Neuron (in vitro differentiated cells): Measurements from ENCODE around the gene LY9.

Experiments
- H2AFZ ChIP-seq: one replicate; pipeline ENCODE4 v1.6.1; 2013; ENCODE audit warnings: low read depth, mild to moderate bottlenecking, inconsistent platforms, low read length, moderate library complexity
- H3K27me3 ChIP-seq: one replicate; pipeline ENCODE4 v1.6.1; 2013; ENCODE audit warnings: low read length; ENCODE audit not compliant: insufficient read depth
- H3K36me3 ChIP-seq: one replicate; pipeline ENCODE4 v1.6.1; 2013; ENCODE audit warnings: low read length; ENCODE audit not compliant: insufficient read depth
- H3K4me1 ChIP-seq: one replicate; pipeline ENCODE4 v1.6.1; 2013; ENCODE audit warnings: low read length; ENCODE audit not compliant: insufficient read depth
- H3K4me3 ChIP-seq: 2 replicates; pipeline ENCODE4 v1.5.1; 2013; ENCODE audit warnings: mild to moderate bottlenecking, low read length, moderate library complexity
- H3K9me3 ChIP-seq: one replicate; pipeline ENCODE4 v1.6.1; 2013; ENCODE audit warnings: low read length

The LY9 gene

DNA sequence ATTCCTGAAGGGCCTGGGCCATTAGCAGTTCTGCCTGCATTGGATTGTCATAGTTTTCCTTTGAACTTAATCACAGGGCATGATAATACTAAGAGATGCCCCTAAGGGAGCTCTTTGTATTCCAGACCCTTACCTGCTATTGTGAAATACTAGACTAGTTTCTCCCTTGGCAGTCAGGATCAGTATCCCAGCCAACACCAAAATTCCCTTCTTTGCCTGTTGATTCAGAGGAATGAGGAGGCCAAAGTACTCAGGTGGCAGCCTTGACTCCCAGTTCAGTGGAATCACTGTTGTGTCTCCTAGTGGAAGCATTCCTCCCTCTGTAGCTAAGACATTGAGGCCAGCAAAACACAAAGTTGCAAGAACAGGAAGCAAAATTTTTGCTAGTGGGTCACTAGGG lies 36.2 kb upstream of the LY9 start:
- H3K4me1 ChIP-seq, result no peaks in the 10 kb centered on the region
- no peaks in the 10 kb centered on the region for H3K36me3 ChIP-seq
- H2AFZ ChIP-seq, result no peak overlapping the region
- H3K27me3 ChIP-seq, result no peaks in the 10 kb centered on the region
- H3K4me3 ChIP-seq, result no peak overlapping the region
- H3K9me3 ChIP-seq, result no peaks in the 10 kb centered on the region

DNA sequence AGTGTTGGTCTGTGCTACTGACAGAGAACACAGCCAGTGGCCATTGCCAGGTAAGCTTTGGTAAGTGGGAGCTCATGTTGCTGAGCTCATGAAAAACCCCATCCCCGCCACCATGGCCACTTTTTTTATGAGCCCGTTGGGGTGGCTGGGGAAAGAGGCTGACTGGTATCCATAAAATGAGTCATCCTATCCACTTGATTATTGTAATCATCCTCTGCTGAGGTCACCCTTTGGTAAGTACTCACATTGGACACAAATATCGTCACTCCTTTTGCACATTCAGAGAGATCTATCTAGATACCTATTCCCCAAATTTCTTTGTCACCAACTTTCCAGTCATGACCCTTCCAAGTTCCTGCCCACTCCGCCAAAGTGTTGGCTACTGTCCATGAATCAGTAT lies 34.9 kb upstream of the LY9 start:
- H3K27me3 ChIP-seq, result no peaks in the 10 kb centered on the region
- H2AFZ ChIP-seq, result no peak overlapping the region
- H3K36me3 ChIP-seq, result no peaks in the 10 kb centered on the region
- no peak overlapping the region for H3K4me3 ChIP-seq
- H3K4me1 ChIP-seq, result no peaks in the 10 kb centered on the region
- no peaks in the 10 kb centered on the region for H3K9me3 ChIP-seq

DNA sequence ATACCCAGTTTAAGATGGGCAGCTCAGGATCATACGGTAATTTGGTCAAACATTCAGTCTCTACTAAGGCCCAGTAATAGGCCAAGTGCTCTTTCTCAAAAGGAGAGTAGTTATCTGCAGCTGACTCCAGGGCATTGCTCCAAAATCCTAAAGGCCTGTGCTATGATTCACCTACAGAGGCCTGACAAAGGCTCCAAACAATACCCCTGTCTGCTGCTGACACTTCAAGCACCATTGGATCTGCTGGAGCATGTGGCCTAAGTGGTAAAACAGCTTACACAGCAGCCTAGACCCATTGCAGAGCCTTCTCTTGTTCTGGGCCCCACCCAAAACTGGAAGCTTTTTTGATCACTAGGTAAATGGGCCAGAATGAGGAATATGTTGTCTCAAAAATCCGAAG lies 34.1 kb upstream of the LY9 start:
- Histone ChIP-seq H3K4me1 (no peaks in the 10 kb centered on the region), H2AFZ (no peak overlapping the region), H3K4me3 (no peak overlapping the region), H3K27me3 (no peaks in the 10 kb centered on the region), H3K36me3 (no peaks in the 10 kb centered on the region), H3K9me3 (no peaks in the 10 kb centered on the region)

DNA sequence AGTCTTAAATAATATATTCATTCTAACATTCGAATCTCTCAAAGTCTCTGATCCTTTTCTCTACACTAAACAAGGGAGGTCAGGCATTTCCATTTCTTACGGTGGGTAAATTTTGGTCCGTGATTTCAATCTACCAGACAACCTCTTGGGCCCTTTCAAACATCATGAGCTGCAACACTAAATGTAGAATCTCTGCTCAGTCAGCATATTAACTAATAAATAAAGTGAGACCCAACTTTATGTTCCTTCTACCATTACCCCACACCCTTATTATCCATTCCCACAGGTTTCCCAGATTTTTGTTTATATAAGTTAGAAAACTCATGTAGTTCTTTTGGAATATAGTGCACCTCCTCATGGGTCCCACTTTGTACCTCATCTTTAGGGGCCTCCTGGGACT lies 32.0 kb upstream of the LY9 start:
- H3K36me3 ChIP-seq, result no peaks in the 10 kb centered on the region
- no peak overlapping the region for H3K4me3 ChIP-seq
- H2AFZ ChIP-seq, result no peak overlapping the region
- no peaks in the 10 kb centered on the region for H3K9me3 ChIP-seq
- H3K27me3 ChIP-seq, result no peaks in the 10 kb centered on the region
- no peaks in the 10 kb centered on the region for H3K4me1 ChIP-seq

DNA sequence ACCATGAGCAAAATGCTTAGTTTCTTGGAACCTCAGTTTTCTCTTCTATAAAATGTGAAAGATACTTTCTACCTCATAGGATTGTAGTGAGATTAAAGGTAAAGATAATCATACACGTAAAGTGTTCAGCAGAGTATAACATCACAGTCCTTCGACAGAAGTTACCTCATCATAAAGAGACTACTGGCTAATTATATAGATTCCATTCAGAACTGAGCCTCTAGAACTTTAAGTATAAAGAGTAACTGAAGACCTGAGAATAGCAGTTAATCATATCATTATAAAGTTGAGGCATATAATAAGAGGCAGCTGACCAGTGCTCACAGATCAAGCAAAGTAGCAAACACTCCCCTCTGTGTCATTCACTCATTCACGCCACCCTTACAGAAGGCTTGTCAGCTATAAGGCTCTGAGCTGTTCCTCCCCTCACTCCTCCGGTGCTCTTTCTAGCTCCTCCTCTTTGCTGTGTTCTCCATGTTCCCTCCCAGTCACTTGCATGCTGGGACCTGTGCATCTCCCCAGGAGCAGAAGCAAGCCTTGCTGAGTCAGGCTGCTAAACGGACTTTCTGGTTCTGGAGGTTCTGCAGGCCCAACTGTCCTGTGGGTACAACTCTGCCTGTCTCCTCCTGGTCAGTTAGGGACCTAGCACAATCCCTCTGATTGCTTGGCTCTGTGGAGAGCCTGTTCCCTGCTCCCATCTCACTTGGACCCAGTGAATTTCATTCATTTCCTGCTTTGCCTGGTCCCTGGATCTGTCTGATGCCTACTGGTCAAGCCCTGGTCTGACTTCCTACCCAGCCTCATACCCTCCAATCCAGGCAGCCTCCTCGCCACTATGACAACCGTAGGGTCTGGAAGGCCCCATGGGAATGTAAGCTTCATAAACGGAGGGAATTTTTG lies 28.3 kb upstream of the LY9 start:
- Histone ChIP-seq H3K36me3 (no peaks in the 10 kb centered on the region), H3K4me3 (no peak overlapping the region), H3K4me1 (no peaks in the 10 kb centered on the region), H2AFZ (no peak overlapping the region), H3K27me3 (no peaks in the 10 kb centered on the region), H3K9me3 (no peaks in the 10 kb centered on the region)

DNA sequence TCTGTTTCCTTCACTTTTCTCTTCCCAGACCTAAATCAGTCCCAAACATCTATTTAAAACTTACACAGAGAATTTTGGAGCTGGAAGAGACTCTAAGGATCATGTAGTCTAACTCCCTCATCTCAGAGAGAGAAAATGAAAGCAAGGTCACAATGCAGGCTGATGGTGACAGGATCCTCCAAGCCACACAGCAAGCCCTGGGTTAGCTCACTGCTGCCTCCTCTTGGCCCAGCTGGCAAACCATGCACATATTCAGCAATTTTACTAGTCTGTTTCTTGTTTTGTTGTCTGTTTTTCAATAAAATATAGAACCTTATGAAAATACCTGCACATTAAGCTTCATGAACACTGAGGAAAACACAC lies 27.7 kb upstream of the LY9 start:
- H3K4me3 ChIP-seq, result no peak overlapping the region
- H3K9me3 ChIP-seq, result no peaks in the 10 kb centered on the region
- H3K36me3 ChIP-seq, result no peaks in the 10 kb centered on the region
- H3K27me3 ChIP-seq, result no peaks in the 10 kb centered on the region
- H3K4me1 ChIP-seq, result no peaks in the 10 kb centered on the region
- H2AFZ ChIP-seq, result no peak overlapping the region

DNA sequence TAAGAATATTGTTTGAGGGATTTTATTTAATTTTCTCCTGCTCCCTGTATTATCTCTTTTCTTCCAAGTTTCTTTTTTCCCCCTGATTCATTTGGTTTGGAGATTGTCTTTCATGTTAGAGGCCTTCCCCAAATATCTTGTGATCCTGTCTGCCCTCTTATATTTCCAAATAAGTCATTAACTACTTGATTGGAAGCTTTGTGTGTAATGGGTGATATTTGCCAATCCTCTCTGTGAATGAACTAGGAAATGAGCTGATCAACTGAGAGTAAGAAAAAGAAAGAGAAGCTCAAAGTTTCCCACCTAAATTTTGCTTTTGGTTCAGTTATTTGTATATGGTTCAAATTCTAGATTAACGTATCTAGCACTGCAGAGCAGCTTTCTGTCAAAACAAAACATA lies 23.6 kb upstream of the LY9 start:
- Histone ChIP-seq H3K36me3 (no peaks in the 10 kb centered on the region), H3K27me3 (no peaks in the 10 kb centered on the region), H2AFZ (no peak overlapping the region), H3K9me3 (no peaks in the 10 kb centered on the region), H3K4me1 (no peaks in the 10 kb centered on the region), H3K4me3 (no peak overlapping the region)

DNA sequence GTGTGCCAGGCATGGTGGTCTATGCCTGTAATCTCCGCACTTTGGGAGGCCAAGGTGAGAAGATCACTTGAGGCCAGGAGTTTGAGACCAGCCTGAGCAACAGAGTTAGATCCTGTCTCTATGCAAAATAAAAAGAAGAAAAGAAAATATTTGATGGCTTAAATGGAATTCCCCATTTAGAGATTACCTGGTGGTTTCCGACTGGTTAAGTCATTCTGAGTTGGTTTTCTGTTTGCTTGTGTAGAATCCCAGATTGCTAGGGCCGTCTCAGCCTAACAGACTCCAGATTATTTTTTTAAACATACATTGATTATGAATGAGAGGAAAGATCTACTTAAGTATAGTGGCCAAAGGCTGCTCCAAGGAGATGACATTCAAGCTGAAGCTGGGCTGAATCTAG lies 22.9 kb upstream of the LY9 start:
- Histone ChIP-seq H3K9me3 (no peaks in the 10 kb centered on the region), H3K4me3 (no peak overlapping the region), H2AFZ (no peak overlapping the region), H3K36me3 (no peaks in the 10 kb centered on the region), H3K4me1 (no peaks in the 10 kb centered on the region), H3K27me3 (no peaks in the 10 kb centered on the region)

DNA sequence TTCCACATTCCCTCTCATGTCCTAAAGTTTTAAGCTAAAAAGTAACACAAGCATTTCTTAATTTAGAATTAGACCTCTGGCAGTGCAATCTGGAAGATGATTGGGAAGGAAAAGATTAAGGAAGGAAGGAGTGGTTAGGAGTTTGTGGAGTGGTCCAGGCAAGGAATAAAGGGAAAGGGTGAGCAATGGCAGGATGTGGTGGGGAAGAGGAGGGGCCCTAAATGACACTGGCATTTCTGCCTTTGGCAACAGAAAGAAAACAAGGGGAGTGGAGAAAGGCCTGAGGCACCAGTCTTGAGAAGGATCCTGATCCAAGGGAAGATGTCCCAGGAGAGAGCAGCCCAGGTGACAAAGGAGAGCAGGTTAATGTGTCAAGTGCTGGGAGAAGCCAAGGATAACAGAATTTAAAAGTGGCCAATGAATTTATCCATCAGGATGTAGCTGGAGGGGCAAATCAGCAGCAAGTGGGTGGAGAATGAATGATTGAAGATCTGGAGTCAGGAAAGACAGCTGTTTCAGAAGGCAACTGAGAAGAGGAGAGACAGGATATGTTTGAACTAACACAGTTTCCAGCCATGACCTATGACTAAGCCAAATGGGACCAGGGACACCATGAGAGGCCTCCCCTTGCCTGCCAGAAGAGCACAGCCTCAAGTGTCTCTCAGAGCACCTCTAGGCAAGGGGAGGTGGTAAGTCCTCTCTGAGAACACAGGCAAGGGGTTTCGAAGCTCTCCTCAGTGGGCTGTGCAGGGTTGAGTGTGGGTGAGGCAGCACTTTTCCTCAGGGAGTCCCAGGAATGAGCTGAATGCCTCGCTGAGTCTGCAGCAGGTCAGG lies 20.9 kb upstream of the LY9 start:
- Histone ChIP-seq H3K4me1 (no peaks in the 10 kb centered on the region), H3K4me3 (no peak overlapping the region), H3K9me3 (no peaks in the 10 kb centered on the region), H2AFZ (no peak overlapping the region), H3K36me3 (no peaks in the 10 kb centered on the region), H3K27me3 (no peaks in the 10 kb centered on the region)

DNA sequence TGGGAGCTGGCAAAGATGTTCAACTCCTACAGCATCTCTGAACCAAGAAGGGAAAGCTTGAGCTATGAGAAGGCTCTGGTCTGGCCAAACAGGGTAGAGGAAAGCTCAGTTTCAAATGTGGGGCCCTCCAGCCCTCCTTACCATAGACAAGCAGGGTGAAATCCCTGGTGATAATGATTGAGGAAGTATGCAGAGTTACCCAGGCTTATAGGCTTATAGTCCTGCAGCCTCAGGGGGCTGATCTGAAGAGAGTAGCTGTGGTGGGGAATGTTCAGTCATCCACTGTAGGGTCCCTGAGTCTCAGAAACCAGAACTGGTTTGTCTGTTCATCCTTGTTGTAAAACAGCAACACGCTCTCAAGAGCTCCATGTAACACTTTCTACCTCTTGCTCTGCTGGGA lies 19.8 kb upstream of the LY9 start:
- Histone ChIP-seq H3K36me3 (no peaks in the 10 kb centered on the region), H2AFZ (no peak overlapping the region), H3K4me1 (no peaks in the 10 kb centered on the region), H3K4me3 (no peak overlapping the region), H3K27me3 (no peaks in the 10 kb centered on the region), H3K9me3 (no peaks in the 10 kb centered on the region)

DNA sequence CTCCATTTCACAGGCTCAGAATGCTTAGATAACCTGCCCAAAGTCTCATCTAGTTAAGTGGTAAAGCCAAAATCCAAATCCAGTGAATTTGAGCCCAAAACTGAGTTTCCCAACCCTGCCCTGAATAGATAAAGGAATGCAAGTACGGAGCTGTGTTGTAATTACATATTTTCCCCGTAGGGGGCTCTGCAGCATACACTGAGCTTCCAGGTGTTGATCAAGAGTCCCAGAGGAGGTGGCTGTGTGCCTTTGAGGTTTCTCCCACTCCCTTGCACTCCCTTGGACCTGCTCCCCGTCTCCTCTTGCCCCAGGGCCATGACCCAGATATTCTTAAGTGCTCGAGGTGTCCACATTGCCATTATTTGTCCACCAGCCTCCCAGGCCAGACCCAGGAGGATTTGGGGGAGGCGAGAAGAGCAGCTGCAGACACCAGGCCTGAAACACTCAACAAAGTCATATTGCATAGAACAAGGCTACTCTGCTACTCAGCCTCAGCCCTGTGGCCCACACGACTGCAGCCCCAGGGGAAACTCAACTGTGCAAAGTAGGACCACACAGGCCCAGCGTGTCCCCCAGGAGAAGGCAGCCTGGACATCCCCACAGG lies 18.4 kb upstream of the LY9 start:
- H3K27me3 ChIP-seq, result no peaks in the 10 kb centered on the region
- no peak overlapping the region for H2AFZ ChIP-seq
- no peaks in the 10 kb centered on the region for H3K9me3 ChIP-seq
- no peak overlapping the region for H3K4me3 ChIP-seq
- no peaks in the 10 kb centered on the region for H3K4me1 ChIP-seq
- H3K36me3 ChIP-seq, result no peaks in the 10 kb centered on the region

DNA sequence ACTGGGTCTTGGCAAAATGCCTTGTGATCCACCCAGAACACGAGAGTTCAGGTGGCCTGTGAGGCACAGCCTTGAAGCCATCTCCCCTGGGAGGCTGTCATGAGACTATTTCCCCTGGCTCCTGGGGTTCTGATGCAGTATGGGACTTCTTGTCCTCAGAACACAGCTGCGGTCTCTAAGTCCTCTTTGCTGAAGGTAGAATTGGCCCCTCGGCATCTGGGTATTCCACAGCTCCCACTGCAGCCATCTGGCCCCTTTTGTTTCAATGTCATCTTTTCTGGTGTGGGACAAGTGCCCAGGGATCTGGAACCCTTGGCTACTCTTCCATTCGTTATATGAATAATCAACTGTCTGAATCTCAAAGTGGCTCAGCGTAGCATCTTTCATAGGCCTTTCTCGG lies 17.0 kb upstream of the LY9 start:
- Histone ChIP-seq H3K4me3 (no peak overlapping the region), H3K27me3 (no peaks in the 10 kb centered on the region), H2AFZ (no peak overlapping the region), H3K9me3 (no peaks in the 10 kb centered on the region), H3K36me3 (no peaks in the 10 kb centered on the region), H3K4me1 (no peaks in the 10 kb centered on the region)

DNA sequence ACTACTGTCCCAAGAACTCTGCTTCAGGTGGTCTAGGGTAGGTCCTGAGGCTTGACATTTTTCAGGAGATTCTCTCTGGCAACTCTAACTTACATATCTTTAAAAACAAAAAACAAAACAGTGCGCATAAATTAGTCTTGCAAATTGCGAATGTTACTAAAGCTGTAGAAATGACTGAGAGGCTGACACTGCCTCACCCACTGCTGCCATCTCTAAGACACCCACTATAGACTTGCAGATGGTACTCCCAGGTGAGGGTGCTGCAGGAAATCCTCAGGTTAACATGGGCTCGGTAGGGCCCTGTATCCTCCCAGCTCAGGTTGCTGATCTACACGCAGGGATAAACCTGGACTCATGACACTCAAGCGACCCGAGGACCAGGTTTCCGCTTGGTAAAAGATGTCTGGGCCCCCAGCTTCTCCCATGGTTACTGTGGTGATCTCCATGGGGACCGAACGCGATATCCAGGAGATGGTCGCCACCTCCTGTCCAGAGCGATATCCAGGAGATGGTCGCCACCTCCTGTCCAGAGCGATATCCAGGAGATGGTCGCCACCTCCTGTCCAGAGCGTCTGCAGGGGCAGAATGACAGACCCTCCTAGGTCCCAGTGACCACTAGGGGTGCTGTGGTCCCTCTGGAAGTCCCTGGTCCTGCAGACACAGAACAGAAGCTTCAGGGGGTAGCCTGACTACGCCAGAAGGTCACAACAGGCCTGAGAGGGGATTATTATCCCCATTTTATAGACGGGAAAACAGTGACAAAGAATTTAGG lies 16.2 kb upstream of the LY9 start:
- Histone ChIP-seq H3K36me3 (no peaks in the 10 kb centered on the region), H3K4me3 (no peak overlapping the region), H3K9me3 (no peaks in the 10 kb centered on the region)

More for the DNA sequence above, 16.2 kb upstream of the LY9 start:
- Histone ChIP-seq H3K27me3 (no peaks in the 10 kb centered on the region), H3K4me1 (no peaks in the 10 kb centered on the region), H2AFZ (no peak overlapping the region)
